Right renal pelvis (tissue), 4 donors: ENCODE data around the gene HNMT. TPM values are rescaled to one million over a fixed set of nuclear protein-coding genes. Genes with fewer than 3 reads are reported as not detected.
"Not testable (repeated sequence)": the region's sequence is repeated elsewhere in the genome, so short reads cannot be mapped to it uniquely, and the experiment has no call there.

Experiments used
- DNase-seq, 4 donors: peaks; one replicate each; pipeline ENCODE4 v3.0.0-alpha.2; 2013; ENCODE audit warnings: low read depth in 4 of 4, low spot score in 3 of 4, missing footprints in 1 of 4
- polyA plus RNA-seq, 4 donors: library from polyadenylated mRNA; unstranded; fragments of 120-200 nt; gene quantifications; one replicate each; pipeline ENCODE4 v1.2.1, GENCODE V29; 2013; ENCODE audit not compliant: insufficient read length in 4 of 4

The HNMT gene
- polyA plus RNA-seq, 4 donors = 59.7 to 78.5 (median 65.6) TPM

DNA sequence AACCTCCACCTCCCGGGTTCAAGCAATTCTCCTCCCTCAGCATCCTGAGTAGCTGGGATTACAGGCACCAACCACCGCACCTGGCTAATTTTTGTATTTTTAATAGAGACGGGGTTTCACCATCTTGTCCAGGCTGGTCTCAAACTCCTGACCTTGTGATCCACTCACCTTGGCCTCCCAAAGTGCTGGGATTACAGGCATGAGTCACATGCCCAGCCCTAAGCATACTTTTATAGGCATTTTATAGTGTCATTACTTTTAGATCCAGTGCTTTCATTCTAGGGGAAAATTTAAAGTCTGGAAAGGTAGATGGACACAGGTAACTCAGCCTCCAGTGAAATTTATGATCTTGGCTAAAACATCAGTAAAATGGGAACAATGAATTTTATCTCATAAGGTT is 7.0 kb downstream of the HNMT start:
- not testable (repeated sequence) for DNase-seq

DNA sequence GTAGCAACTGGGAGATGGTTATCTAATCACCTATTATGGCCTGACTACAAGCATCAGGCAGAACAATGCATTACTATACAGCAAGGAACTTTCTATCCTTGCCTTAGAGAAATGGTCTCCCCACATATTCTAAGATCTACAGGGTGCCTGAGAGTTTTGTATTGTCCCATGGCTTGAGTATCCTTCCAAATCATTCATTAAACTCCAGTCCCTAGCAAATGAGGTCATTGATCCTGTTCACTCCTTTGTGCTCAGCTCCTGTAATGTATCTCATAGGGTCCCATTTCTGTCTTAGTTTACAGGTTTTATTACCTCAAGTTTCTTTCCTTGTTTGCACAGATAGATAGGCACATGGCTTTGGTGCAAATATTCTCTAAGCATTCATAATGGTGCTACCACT is 9.0 kb downstream of the HNMT start:
- DNase-seq = no peak

DNA sequence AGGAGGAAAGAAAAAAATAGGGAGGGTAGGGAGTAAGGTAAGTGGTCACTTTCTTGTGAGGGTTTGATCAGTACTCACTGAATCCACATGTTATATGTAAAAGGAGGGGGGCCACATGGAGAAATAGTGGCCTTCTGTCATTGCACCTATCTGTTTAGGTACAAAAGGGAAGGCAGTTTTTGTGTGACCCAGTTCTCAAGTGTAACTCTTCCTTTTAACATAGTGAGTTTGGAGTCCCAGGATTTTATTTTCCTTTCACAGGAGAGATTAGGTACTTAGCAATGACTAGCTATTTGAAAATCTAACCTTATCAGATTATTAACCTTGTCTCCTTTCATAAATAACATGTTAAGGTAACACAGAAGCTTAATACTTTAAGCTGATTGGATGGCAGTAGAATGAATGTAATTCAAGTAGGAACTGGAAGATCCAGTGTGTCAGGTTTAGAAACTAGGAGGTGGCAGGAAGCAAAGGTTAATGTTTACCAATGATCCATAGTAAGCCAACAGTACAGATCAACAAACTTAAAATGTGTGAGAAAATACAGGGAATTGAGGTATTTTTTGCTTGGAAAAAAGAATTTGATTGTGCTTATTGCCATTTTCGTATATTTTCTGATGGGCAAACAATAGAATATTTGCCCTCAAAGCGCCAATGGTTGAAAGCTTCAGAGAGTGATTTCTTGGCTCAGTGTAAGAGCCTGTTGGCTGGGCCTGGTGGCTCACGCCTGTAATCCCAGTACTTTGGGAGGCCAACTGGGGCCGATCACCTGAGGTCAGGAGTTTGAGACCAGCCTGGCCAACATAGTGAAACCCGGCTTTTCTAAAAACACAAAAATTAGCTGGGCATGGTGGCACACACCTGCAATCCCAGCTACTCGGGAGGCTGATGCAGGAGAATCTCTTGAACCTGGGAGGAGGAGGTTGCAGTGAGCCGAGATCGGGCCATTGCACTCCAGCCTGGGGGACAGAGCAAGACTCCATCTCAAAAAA is 11.3 kb downstream of the HNMT start:
- peak in 3 of 4 donors; percentile 31 to 54 (median 40) for DNase-seq

DNA sequence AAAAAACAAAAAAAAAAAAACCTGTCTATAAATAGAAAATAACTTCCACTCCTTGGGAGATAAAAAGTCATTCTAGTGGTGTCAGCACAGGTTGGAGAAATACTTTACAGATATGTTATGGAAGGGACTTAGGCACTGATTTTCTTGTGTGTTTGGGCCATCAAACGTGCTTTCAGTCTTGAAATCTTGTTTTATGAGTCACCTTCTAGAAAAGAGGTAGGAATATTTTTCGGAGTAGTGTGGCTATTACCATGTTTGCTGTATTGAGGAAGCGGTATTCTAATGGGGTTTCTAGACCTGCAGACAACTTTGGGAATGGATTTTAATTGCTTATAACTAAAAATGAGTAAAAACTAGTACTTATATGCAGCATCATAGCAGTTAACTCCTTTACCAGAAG is 12.0 kb downstream of the HNMT start:
- DNase-seq = no peak

DNA sequence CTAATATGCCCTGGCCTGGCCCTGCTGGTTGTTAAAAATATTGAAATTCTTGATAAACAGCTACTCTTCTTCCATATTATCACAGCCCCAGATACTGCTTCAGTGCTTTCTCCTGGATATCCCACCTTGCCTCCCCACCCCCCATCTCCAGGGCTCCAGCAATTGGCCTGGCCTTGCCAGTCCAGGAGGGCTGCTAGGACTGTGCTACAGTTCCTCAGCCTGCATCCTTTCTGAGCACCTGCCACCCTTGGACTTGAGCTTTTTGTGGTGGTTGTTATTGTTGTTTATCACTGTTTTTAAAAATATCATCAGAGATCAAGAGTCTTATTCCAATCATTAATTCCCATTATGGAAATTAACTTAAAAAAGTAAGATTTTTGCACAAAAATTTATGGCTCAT is 13.5 kb downstream of the HNMT start:
- no peak for DNase-seq

DNA sequence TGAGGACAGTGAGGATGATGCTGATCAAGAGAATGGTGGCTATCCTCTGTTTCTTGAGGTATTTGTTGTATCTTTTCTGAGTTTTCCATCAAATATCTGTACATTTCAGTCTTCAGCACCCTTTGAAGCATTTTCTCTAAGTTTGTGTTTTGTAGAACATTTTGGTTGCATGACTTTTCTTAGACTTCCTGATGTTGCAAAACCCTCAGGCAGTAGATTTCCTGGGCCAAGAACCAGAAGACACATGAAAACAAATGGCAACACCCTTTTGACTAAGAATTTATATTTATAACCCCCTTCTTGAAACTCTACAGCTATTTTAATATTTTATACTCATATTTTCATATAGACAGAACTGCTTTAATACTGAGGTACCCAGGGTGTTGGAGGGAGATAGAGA is 16.2 kb downstream of the HNMT start:
- DNase-seq = no peak

DNA sequence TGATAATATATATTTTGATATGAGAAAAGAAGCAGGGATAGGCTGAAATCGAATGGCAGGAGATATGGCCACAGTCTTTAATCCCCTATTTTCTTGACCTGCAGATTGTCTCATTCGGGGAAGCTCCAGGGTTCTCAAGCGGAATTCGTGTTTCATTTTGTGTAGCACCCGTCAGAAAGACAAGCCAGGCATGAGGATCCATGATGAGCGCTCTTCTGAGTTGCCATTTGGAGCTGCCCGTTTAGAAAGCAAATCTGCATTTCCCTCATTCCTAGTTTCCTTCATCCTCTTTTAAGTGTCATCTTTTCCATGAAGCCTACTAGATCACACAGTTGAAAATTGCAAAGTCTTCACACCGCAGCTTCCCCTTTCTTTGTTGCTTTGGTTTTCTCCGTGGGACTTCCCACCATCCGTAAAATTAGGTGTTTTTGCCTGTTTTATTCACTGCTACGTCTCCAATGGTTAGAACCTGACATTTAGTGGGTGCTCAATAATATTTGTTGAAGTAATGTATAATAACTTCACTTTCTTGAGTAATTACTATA is 16.9 kb downstream of the HNMT start:
- DNase-seq = no peak

DNA sequence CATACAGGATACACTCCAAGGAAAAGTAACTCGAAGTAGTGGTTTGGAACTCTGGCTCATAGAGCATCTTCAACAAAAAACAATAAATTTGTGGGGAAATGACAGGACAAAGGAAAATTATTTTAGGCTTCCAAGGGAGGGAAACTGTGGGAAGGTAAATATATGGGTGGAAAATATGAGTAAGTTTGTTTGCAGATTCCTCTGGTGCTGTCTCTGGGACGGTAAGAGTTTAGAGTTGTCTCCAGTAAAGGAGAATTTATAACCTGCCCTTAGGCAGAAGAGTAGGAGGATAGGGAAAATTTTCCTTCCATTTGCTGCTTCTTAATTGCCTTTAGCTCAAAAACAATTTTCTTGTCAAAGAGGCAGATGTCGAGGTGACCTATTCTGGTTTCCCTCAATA is 19.3 kb downstream of the HNMT start:
- no peak for DNase-seq

DNA sequence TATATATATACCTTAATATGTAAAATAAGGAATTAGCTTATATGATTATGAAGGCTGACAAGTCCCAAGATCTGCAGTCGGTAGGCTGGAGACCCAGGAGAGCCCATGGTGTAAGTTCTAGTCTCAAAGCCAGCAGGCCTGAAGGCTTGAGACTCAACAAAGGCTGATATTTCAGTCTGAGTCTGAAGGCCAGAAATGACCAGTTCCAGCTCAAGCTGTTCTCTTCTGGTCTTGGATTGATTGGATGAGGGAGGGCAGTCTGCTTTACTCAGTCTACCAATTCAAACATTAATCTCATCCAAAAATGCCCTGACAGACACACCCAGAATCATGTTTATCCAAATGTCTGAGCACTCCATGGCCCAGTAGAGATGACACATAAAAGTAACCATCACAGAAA is 22.0 kb downstream of the HNMT start:
- no peak for DNase-seq

DNA sequence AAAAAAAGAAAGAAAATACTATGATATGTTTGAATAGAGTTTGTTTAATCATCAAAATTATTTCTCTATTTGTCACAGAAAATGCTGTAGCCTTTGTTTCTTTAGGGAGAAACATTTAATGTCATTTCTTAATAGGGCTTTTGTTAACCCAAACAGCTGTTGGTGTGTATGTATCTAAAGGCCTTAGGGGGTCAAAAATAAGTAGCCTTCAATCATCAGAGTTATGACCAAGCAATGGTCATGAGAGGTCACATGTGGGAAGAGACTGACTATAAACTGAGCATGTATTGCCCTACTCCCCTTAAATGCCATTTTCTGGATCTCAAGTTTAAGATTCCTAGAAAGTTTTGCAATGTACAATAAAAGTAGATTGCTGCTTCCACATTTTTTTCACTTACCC is 22.7 kb downstream of the HNMT start:
- no peak for DNase-seq

DNA sequence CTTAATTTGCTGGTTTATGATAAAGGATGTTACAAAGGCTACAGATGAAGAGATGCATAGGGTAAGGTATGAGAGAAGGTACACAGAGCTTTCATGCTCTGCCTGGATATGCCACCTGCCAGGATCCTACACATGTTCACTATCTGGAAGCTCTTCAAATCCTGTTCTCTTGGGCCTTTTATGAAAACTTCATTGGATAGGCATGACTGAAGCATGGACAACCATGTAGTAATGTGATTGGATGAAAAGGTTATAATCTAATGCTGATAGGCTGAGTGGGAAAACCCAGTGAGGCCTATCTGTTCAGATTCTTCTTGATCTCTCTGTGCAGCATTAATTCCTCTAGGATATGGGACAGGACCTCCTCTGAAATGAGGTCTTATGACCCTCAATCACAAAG is 26.8 kb downstream of the HNMT start:
- no peak for DNase-seq

DNA sequence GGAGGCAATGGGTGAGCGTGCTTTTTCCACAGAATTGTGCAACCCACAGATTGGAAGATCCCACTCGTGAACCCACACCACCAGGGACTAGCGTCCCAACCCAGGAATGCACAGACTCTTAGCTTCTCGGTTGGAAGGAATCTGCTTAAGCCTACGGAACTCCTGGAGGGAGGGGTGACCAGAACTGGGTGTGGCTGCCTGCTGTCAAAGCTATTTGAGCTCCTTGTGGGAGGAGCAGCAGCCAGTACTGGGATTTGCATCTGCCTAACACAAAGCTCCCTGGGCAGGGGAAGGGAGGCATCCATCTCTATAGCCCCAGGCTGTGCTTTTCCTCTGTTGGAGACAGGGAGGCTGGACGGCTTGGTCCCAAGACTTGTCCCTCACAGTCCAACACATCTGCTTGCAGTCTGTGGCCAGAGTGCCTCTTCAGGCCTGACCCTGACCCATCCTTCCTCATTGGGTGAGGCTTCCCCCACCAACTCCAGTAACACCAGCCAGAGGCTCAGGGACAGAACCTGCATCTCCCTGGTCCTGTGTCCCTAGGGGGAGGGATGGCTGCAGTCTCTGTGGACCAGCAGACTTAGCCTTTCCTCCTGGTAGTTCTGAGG is 27.9 kb downstream of the HNMT start:
- DNase-seq = no peak

DNA sequence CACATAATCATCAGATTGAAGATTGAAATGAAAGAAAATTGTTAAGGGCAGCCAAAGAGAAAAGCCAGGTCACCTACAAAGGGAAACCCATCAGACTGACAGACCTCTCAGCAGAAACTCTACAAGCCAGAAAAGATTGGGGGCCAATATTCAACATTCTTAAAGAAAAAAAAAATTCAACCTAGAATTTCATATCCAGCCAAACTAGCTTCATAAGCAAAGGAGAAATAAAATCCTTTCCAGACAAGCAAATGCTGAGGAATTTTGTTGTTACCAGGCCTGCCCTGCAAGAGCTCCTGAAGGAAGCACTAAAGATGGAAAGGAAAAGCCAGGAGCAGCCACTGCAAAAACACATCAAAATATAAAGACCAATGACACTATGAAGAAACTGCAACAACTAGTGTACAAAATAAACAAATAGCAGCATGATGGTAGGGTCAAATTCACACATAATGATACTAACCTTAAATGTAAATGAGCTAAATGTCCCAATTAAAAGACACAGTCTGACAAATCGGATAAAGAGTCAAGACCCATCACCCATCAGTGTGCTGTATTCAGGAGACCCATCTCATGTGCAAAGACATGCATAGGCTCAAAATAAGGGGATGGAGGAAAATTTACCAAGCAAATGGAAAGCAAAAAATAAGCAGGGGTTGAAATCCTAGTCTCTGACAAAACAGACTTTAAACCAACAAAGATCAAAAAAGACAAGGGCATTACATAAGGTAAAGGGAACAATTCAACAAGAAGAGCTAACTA is 29.6 kb downstream of the HNMT start:
- DNase-seq = not testable (repeated sequence)

DNA sequence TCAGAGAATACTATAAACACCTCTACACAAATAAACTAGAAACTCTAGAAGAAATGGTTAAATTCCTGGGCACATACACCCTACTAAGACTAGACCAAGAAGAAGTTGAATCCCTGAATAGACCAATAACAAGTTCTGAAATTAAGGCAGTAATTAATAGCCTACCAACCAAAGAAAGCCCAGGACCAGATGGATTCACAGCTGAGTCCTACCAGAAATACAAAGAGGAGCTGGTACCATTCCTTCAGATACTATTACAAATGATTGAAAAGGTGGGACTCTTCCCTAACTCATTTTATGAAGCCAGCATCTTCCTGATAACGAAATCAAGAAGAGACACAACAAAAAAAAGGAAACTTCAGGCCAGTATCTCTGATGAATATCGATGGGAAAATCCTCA is 31.1 kb downstream of the HNMT start:
- not testable (repeated sequence) for DNase-seq

DNA sequence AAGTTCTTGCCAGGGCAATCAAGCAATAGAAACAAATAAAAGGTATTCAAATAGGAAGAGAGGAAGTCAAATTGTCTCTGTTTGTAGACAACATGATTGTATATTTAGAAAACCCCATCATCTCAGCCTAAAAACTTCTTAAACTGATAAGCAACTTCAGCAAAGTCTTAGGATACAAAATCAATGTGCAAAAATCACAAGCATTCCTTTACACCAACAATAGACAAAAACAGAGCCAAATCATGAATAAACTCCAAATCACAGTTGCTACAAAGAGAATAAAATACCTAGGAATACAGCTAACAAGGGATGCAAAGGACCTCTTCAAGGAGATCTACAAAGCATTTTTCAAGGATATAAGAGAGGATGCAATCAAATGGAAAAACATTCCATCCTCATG is 31.9 kb downstream of the HNMT start:
- DNase-seq = not testable (repeated sequence)

DNA sequence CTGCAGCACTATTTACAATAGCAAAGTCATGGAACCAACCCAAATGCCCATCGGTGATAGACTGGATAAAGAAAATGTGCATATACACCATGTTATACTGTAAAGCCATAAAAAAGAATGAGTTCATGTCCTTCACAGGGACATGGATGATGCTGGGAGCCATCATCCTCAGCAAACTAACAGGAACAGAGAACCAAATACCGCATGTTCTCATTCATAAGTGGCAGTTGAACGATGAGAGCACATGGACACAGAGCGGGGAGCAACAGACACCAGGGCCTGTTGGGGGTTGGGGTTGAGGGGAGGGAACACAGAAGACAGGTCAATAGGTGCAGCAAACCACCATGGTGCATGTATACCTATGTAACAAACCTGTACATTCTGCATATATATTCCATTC is 33.5 kb downstream of the HNMT start:
- DNase-seq = no peak

DNA sequence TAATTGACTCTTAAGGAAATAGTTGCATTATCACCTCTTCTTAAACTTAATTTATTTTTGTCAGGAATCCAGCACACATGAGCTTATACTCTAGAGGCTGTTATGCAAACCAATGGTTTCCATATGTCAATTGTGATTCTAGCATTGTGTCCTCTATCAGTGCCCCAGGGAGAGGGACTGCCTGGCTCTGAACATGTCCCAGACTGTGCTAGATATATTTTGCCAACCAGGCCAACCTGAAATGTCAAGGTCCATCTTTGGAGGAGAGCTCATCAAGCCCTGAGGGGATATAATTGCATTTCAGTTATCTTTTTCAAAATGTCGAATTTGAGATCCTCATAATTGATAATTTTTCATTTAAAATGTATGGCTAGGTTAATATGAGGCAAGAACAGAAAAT is 34.2 kb downstream of the HNMT start:
- DNase-seq = no peak

DNA sequence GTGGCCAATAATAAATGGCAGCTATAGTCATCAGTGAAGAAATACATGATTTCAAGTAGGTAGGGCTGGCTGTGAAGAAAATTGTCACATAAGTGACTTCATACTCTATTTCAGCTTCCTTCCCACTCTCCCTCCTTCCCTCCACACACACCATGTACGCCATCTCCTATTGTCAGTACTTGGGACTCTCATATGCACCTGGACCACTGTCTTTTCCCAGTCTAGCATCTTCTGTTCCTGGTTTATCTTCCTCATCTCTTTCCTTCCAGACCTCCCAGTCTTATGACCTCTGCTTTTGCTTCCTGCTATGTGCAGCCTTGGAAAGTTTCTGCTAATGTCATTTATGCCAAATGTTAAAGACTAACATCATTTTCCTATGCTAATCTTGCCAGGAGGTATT is 35.0 kb downstream of the HNMT start:
- no peak for DNase-seq

DNA sequence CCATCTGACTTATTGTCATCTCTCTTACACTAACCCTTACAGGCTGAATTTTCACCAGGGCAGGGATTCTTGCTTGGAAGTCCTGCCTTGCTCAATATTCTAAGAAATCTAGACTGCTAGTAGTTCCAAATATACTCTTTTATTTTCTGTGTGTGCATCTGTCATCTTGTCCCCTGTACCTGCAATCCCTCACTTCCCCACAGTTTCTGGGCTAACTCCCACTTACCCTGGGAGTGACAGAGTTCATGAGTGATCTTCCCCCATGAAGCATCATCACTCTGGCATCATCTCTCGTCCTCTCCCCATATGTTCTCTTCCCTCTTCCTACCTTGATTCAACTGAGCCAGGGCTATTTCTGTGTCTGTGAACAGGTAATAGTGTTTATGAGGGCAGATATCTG is 35.7 kb downstream of the HNMT start:
- no peak for DNase-seq

DNA sequence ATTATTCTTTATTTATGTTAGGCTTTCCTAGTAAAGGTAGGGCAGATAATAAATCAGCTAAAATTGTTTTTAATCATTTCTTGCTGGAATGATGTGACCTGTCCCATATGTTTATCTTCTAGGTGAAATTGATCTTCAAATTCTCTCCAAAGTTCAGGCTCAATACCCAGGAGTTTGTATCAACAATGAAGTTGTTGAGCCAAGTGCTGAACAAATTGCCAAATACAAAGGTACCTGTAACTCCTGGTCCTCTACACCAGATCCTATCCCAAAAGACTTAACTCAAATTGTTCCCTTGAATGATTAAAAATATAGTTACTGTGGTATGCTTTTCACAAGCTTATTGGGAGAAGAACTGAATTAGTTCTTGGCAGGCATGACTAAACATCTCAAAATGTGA is 36.5 kb downstream of the HNMT start:
- DNase-seq = no peak

DNA sequence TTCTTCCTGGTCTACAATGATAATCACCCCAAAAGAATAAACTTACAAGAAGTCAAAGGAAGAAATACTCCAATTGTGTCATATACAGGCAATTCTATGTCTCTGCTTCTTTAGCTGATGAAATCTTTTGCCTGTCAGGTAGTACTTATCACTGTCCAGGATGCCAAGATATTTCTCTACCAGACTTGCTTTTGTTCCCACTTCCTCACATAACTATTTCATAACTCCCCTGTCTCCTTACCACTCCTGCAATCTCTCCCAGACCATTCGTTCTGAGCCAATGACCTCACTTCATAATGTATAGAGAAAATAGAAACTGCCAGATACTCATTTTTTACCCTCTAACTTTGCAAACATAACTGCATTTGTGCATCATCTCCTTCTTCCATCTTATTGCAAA is 39.1 kb downstream of the HNMT start:
- DNase-seq = no peak
